SU-DHL-6 (cell line): Measurements from ENCODE around the gene SUN1.
"Not testable (repeated sequence)": the region's sequence is repeated elsewhere in the genome, so short reads cannot be mapped to it uniquely, and the experiment has no call there.

ENCODE experiments used
- H2AFZ ChIP-seq: fragments of 200-600 bp; sonication (generic); 2 replicates; pipeline ENCODE4 v1.6.1; 2014; ENCODE audit warnings: low read depth, mild to moderate bottlenecking, moderate library complexity, mixed read lengths, antibody characterized with exemption, low read length; ENCODE audit not compliant: severe bottlenecking
- H3F3A ChIP-seq: fragments of 200-600 bp; shearing (Covaris generic); 2 replicates; pipeline ENCODE4 v1.6.0; 2016; ENCODE audit warnings: antibody characterized with exemption, mild to moderate bottlenecking; ENCODE audit not compliant: insufficient read depth
- H3K27ac ChIP-seq: fragments of 200-600 bp; sonication (generic); 2 replicates; pipeline ENCODE4 v1.5.1; 2016; ENCODE audit warnings: low read depth, mild to moderate bottlenecking, low read length, moderate library complexity, mixed read lengths
- H3K27me3 ChIP-seq: fragments of 200-600 bp; sonication (generic), shearing (Covaris generic); 2 replicates; pipeline ENCODE4 v1.6.0; 2014; ENCODE audit warnings: mild to moderate bottlenecking, low read length
- H3K36me3 ChIP-seq: fragments of 200-600 bp; sonication (generic); 2 replicates; pipeline ENCODE4 v1.6.1; 2014; ENCODE audit warnings: mild to moderate bottlenecking, low read length, mixed read lengths
- H3K4me2 ChIP-seq: fragments of 300-600, 200-600 bp; shearing (Covaris generic), sonication (generic); 2 replicates; pipeline ENCODE4 v1.6.0; 2014; ENCODE audit warnings: low read length, low read depth, mild to moderate bottlenecking; ENCODE audit not compliant: poor library complexity, severe bottlenecking
- H3K4me3 ChIP-seq: fragments of 200-600 bp; sonication (generic); 2 replicates; pipeline ENCODE4 v1.5.1; 2014; ENCODE audit warnings: antibody characterized with exemption, low read length, mild to moderate bottlenecking, mixed read lengths; ENCODE audit not compliant: insufficient read depth, poor library complexity, severe bottlenecking
- H3K79me2 ChIP-seq: fragments of 200-600 bp; sonication (generic); 2 replicates; pipeline ENCODE4 v1.6.1; 2014; ENCODE audit warnings: mild to moderate bottlenecking, low read length, moderate library complexity; ENCODE audit not compliant: insufficient read depth
- H3K9ac ChIP-seq: fragments of 200-600 bp; sonication (generic); 2 replicates; pipeline ENCODE4 v1.7.0; 2014; ENCODE audit warnings: mild to moderate bottlenecking, low read length
- H3K9me2 ChIP-seq: fragments of 200-600 bp; sonication (generic); replicated peaks from 2 replicates; pipeline ENCODE4 v1.6.1; 2014; ENCODE audit warnings: low read length; ENCODE audit not compliant: insufficient read depth
- H3K9me3 ChIP-seq: fragments of 200-600 bp; sonication (generic); 2 replicates; pipeline ENCODE4 v1.6.1; 2014; ENCODE audit warnings: low read length, mixed read lengths; ENCODE audit not compliant: insufficient read depth
- H4K20me1 ChIP-seq: fragments of 200-600 bp; sonication (generic); 2 replicates; pipeline ENCODE4 v1.6.1; 2014; ENCODE audit warnings: low read depth, mild to moderate bottlenecking, antibody characterized with exemption, low read length, moderate library complexity, mixed read lengths
- CTCF ChIP-seq: fragments of 200-600 bp; sonication (generic); IDR thresholded peaks from one replicate; pipeline ENCODE4 v1.5.1; 2017; ENCODE audit warnings: antibody characterized with exemption, mild to moderate bottlenecking, low read length, moderate library complexity; ENCODE audit not compliant: insufficient read depth, poor library complexity, severe bottlenecking
- EZH2phosphoT487 ChIP-seq: fragments of 200-600 bp; sonication (generic), shearing (Covaris generic); conservative IDR thresholded peaks from 2 replicates; pipeline ENCODE4 v1.6.1; 2018; ENCODE audit warnings: mild to moderate bottlenecking, antibody characterized with exemption, low read length, moderate library complexity, mixed read lengths

SUN1 gene

GRCh38 chr7:794671-795329 lies 37.5 kb upstream of the SUN1 start:
- TF ChIP-seq CTCF, result no peak
- no peak for TF ChIP-seq EZH2phosphoT487
- no peak overlapping the region for H3K4me2 ChIP-seq
- no peak overlapping the region for H3K27ac ChIP-seq
- no peaks in the 10 kb centered on the region for H3K9me3 ChIP-seq
- H3K27me3 ChIP-seq, result no peaks in the 10 kb centered on the region
- H3K9ac ChIP-seq, result no peak overlapping the region
- H3F3A ChIP-seq, result no peaks in the 10 kb centered on the region
- H3K4me3 ChIP-seq, result no peak overlapping the region
- no peaks in the 10 kb centered on the region for H3K36me3 ChIP-seq
- no peaks in the 10 kb centered on the region for H3K79me2 ChIP-seq
- no peak overlapping the region for H2AFZ ChIP-seq
- H4K20me1 ChIP-seq, result no peaks in the 10 kb centered on the region
- H3K9me2 ChIP-seq, result no peaks in the 10 kb centered on the region

- not testable (repeated sequence) for H2AFZ ChIP-seq, H3K9me2 ChIP-seq, H3K27me3 ChIP-seq, H3K27ac ChIP-seq, H4K20me1 ChIP-seq, H3K4me3 ChIP-seq, H3F3A ChIP-seq, H3K9me3 ChIP-seq, H3K9ac ChIP-seq, H3K4me2 ChIP-seq, H3K36me3 ChIP-seq, H3K79me2 ChIP-seq
Observed at GRCh38 chr7:796434-797169, 35.7 kb upstream of the SUN1 start.

GRCh38 chr7:798921-799470 lies 33.3 kb upstream of the SUN1 start:
- H3K36me3 ChIP-seq, result no peaks in the 10 kb centered on the region
- no peaks in the 10 kb centered on the region for H3K9me2 ChIP-seq
- no peaks in the 10 kb centered on the region for H3K9me3 ChIP-seq
- H3K4me3 ChIP-seq, result no peak overlapping the region
- no peak overlapping the region for H3K9ac ChIP-seq
- no peaks in the 10 kb centered on the region for H4K20me1 ChIP-seq
- H3K79me2 ChIP-seq, result no peaks in the 10 kb centered on the region
- no peak for TF ChIP-seq CTCF
- no peak for TF ChIP-seq EZH2phosphoT487
- no peak overlapping the region for H3K27ac ChIP-seq
- H3K4me2 ChIP-seq, result no peak overlapping the region
- no peak overlapping the region for H2AFZ ChIP-seq
- no peaks in the 10 kb centered on the region for H3F3A ChIP-seq
- H3K27me3 ChIP-seq, result no peaks in the 10 kb centered on the region

GRCh38 chr7:800692-801091 lies 31.6 kb upstream of the SUN1 start:
- H3K4me2 ChIP-seq, result no peak overlapping the region
- H3K79me2 ChIP-seq, result no peaks in the 10 kb centered on the region
- H3K9me3 ChIP-seq, result no peaks in the 10 kb centered on the region
- H3K27me3 ChIP-seq, result no peaks in the 10 kb centered on the region
- H3F3A ChIP-seq, result no peaks in the 10 kb centered on the region
- no peak overlapping the region for H3K27ac ChIP-seq
- H3K4me3 ChIP-seq, result no peak overlapping the region
- H3K9me2 ChIP-seq, result no peaks in the 10 kb centered on the region
- H3K9ac ChIP-seq, result no peak overlapping the region
- H3K36me3 ChIP-seq, result no peaks in the 10 kb centered on the region
- TF ChIP-seq EZH2phosphoT487 (no peak), CTCF (no peak)
- no peak overlapping the region for H2AFZ ChIP-seq
- no peaks in the 10 kb centered on the region for H4K20me1 ChIP-seq

GRCh38 chr7:801351-801750 lies 30.9 kb upstream of the SUN1 start:
- not testable (repeated sequence) for H3K27me3 ChIP-seq, H3K9me3 ChIP-seq, H4K20me1 ChIP-seq, H3K4me2 ChIP-seq, H3K9me2 ChIP-seq, H3F3A ChIP-seq, H2AFZ ChIP-seq, H3K27ac ChIP-seq, H3K36me3 ChIP-seq, H3K4me3 ChIP-seq, H3K79me2 ChIP-seq, H3K9ac ChIP-seq
